Measurements from ENCODE around the gene CEACAM18.
"Not testable (repeated sequence)": the region's sequence is repeated elsewhere in the genome, so short reads cannot be mapped to it uniquely, and the experiment has no call there.

Gene CEACAM18

GRCh38 chr19:51485960-51486660 lies 7.8 kb downstream of the CEACAM18 start:
- no peak for DNase-seq (ENCODE audit: low spot score)
- TF ChIP-seq CTCF (IDR thresholded peaks at IDR 0.05; ENCODE audit: extremely low read depth, missing control alignments): no peak

GRCh38 chr19:51488491-51488890 lies 10.2 kb downstream of the CEACAM18 start:
- DNase-seq (ENCODE audit: low spot score): no peak
- no peak for TF ChIP-seq CTCF (IDR thresholded peaks at IDR 0.05; ENCODE audit: extremely low read depth, missing control alignments)

GRCh38 chr19:51489113-51489512 lies 10.8 kb downstream of the CEACAM18 start:
- DNase-seq (ENCODE audit: low spot score): no peak
- TF ChIP-seq CTCF (IDR thresholded peaks at IDR 0.05; ENCODE audit: extremely low read depth, missing control alignments): no peak

GRCh38 chr19:51490676-51491075 lies 12.3 kb downstream of the CEACAM18 start:
- no peak for TF ChIP-seq CTCF (IDR thresholded peaks at IDR 0.05; ENCODE audit: extremely low read depth, missing control alignments)
- no peak for DNase-seq (ENCODE audit: low spot score)

- DNase-seq (ENCODE audit: low spot score): no peak
- TF ChIP-seq CTCF (IDR thresholded peaks at IDR 0.05; ENCODE audit: extremely low read depth, missing control alignments): no peak
These were observed 13.2 kb downstream of the CEACAM18 start for GRCh38 chr19:51491586-51491985.

GRCh38 chr19:51493776-51494175 lies 15.4 kb downstream of the CEACAM18 start:
- DNase-seq (ENCODE audit: low spot score): no peak
- no peak for TF ChIP-seq CTCF (IDR thresholded peaks at IDR 0.05; ENCODE audit: extremely low read depth, missing control alignments)

- DNase-seq (ENCODE audit: low spot score): no peak
- TF ChIP-seq CTCF (IDR thresholded peaks at IDR 0.05; ENCODE audit: extremely low read depth, missing control alignments): no peak
These were observed 19.3 kb downstream of the CEACAM18 start for GRCh38 chr19:51497666-51498065.

GRCh38 chr19:51500931-51501330 lies 22.6 kb downstream of the CEACAM18 start:
- DNase-seq (ENCODE audit: low spot score): not testable (repeated sequence)

All from GM20000 (cell line).